H9 (cell line): ENCODE results near the gene UTP18. TPM values are rescaled to one million over a fixed set of nuclear protein-coding genes. Genes with fewer than 3 reads are reported as not detected.

Experiments used
- DNase-seq: peaks from one replicate; pipeline ENCODE4 v3.0.0-alpha.2; 2017
- H2AFZ ChIP-seq: one replicate; pipeline ENCODE4 v1.6.1; 2013; ENCODE audit warnings: mild to moderate bottlenecking, low read length, control low read depth, moderate library complexity
- H2AK5ac ChIP-seq: 2 replicates; pipeline ENCODE4 v1.6.1; 2013; ENCODE audit warnings: low read length, control low read depth, mixed read lengths; ENCODE audit not compliant: insufficient read length
- H2BK120ac ChIP-seq: one replicate; pipeline ENCODE4 v1.6.1; 2013; ENCODE audit warnings: low read depth, mild to moderate bottlenecking, low read length, control low read depth, inconsistent platforms; ENCODE audit not compliant: poor library complexity, severe bottlenecking
- H2BK12ac ChIP-seq: 2 replicates; pipeline ENCODE4 v1.6.1; 2013; ENCODE audit warnings: low read length, control low read depth, mixed read lengths, low read depth; ENCODE audit not compliant: insufficient read length
- H2BK15ac ChIP-seq: 2 replicates; pipeline ENCODE4 v1.6.1; 2013; ENCODE audit warnings: low read depth, low read length, control low read depth
- H2BK20ac ChIP-seq: one replicate; pipeline ENCODE4 v1.6.1; 2013; ENCODE audit warnings: low read depth, mild to moderate bottlenecking, low read length, control low read depth, inconsistent platforms; ENCODE audit not compliant: poor library complexity, severe bottlenecking
- H2BK5ac ChIP-seq: 2 replicates; pipeline ENCODE4 v1.6.1; 2013; ENCODE audit warnings: low read length, control low read depth, mixed read lengths; ENCODE audit not compliant: insufficient read length
- H3K14ac ChIP-seq: 2 replicates; pipeline ENCODE4 v1.6.1; 2013; ENCODE audit warnings: low read length, control low read depth; ENCODE audit not compliant: insufficient read depth
- H3K18ac ChIP-seq: 2 replicates; pipeline ENCODE4 v1.6.1; 2013; ENCODE audit warnings: low read depth, mild to moderate bottlenecking, mixed read lengths, low read length, control low read depth; ENCODE audit not compliant: insufficient read length
- H3K23ac ChIP-seq: 2 replicates; pipeline ENCODE4 v1.6.1; 2013; ENCODE audit warnings: low read length, control low read depth, mixed read lengths, low read depth; ENCODE audit not compliant: insufficient read length
- H3K23me2 ChIP-seq: 2 replicates; pipeline ENCODE4 v1.6.1; 2013; ENCODE audit warnings: low read depth, mild to moderate bottlenecking, mixed read lengths, low read length, control low read depth; ENCODE audit not compliant: insufficient read length, poor library complexity, severe bottlenecking
- H3K27ac ChIP-seq: 2 replicates; pipeline ENCODE4 v1.5.1; 2013; ENCODE audit warnings: low read length, control low read depth, mixed read lengths, low read depth; ENCODE audit not compliant: insufficient read length
- H3K27me3 ChIP-seq: 2 replicates; pipeline ENCODE4 v1.6.1; 2013; ENCODE audit warnings: low read length, control low read depth, inconsistent platforms; ENCODE audit not compliant: insufficient read depth
- H3K4ac ChIP-seq: 2 replicates; pipeline ENCODE4 v1.6.1; 2013; ENCODE audit warnings: low read depth, mild to moderate bottlenecking, control low read depth, inconsistent platforms, low read length, moderate library complexity
- H3K4me1 ChIP-seq: 2 replicates; pipeline ENCODE4 v1.6.1; 2013; ENCODE audit warnings: low read length, control low read depth, inconsistent platforms; ENCODE audit not compliant: insufficient read depth
- H3K4me2 ChIP-seq: 2 replicates; pipeline ENCODE4 v1.6.1; 2013; ENCODE audit warnings: low read length, control low read depth, mixed read lengths; ENCODE audit not compliant: insufficient read length, insufficient read depth
- H3K56ac ChIP-seq: 2 replicates; pipeline ENCODE4 v1.6.1; 2013; ENCODE audit warnings: low read depth, mild to moderate bottlenecking, mixed read lengths, low read length, control low read depth; ENCODE audit not compliant: insufficient read length
- H3K79me1 ChIP-seq: 2 replicates; pipeline ENCODE4 v1.6.1; 2013; ENCODE audit warnings: low read depth, mild to moderate bottlenecking, moderate library complexity, low read length, control low read depth, inconsistent platforms; ENCODE audit not compliant: insufficient read depth, poor library complexity, severe bottlenecking
- H3K79me2 ChIP-seq: 2 replicates; pipeline ENCODE4 v1.6.1; 2013; ENCODE audit warnings: low read length, control low read depth, inconsistent platforms; ENCODE audit not compliant: insufficient read depth
- H3K9ac ChIP-seq: 2 replicates; pipeline ENCODE4 v1.6.1; 2013; ENCODE audit warnings: low read length, control low read depth, mixed read lengths; ENCODE audit not compliant: insufficient read length; ENCODE audit errors: extremely low read depth
- H3K9me3 ChIP-seq: one replicate; pipeline ENCODE4 v1.6.1; 2013; ENCODE audit warnings: low read depth, low read length, inconsistent platforms; ENCODE audit not compliant: control insufficient read depth
- H3T11ph ChIP-seq: one replicate; pipeline ENCODE4 v1.6.1; 2013; ENCODE audit warnings: mild to moderate bottlenecking, low read length, control low read depth, inconsistent platforms
- H4K20me1 ChIP-seq: one replicate; pipeline ENCODE4 v1.6.1; 2013; ENCODE audit not compliant: control insufficient read depth, insufficient read length, insufficient read depth
- H4K5ac ChIP-seq: 2 replicates; pipeline ENCODE4 v1.6.1; 2013; ENCODE audit warnings: low read depth, mild to moderate bottlenecking, mixed read lengths, low read length, control low read depth; ENCODE audit not compliant: insufficient read length
- H4K8ac ChIP-seq: replicated peaks from 2 replicates; pipeline ENCODE4 v1.6.1; 2013; ENCODE audit warnings: low read length, control low read depth, mixed read lengths, low read depth; ENCODE audit not compliant: insufficient read length
- H4K91ac ChIP-seq: 2 replicates; pipeline ENCODE4 v1.6.1; 2013; ENCODE audit warnings: low read depth, mild to moderate bottlenecking, moderate library complexity, mixed read lengths, low read length, control low read depth; ENCODE audit not compliant: insufficient read length
- H3K27ac Mint-ChIP-seq, 3 experiments: 2 replicates in 2 of 3; 3 replicates in 1 of 3; pipeline ENCODE4 v1.8.0; 2020 to 2021; ENCODE audit warnings: mixed read lengths in 3 of 3, mild to moderate bottlenecking in 1 of 3, moderate library complexity in 1 of 3
- H3K27me3 Mint-ChIP-seq: 2 replicates; pipeline ENCODE4 v1.8.0; 2021; ENCODE audit warnings: low read depth, mild to moderate bottlenecking, moderate library complexity, mixed read lengths
- H3K36me3 Mint-ChIP-seq, 3 experiments: 2 replicates in 2 of 3; 3 replicates in 1 of 3; pipeline ENCODE4 v1.8.0; 2020 to 2021; ENCODE audit warnings: low read depth in 3 of 3, mixed read lengths in 3 of 3; ENCODE audit not compliant: insufficient read depth in 1 of 3
- H3K4me1 Mint-ChIP-seq, 2 experiments: 2 replicates each; pipeline ENCODE4 v1.8.0; 2020; ENCODE audit warnings: mixed read lengths in 2 of 2
- H3K4me3 Mint-ChIP-seq, 2 experiments: 2 replicates in 1 of 2; 3 replicates in 1 of 2; pipeline ENCODE4 v1.8.0; 2020 to 2021; ENCODE audit warnings: mild to moderate bottlenecking in 2 of 2, mixed read lengths in 2 of 2, moderate library complexity in 1 of 2
- H3K9me3 Mint-ChIP-seq, 2 experiments: 2 replicates in 1 of 2; 3 replicates in 1 of 2; pipeline ENCODE4 v1.8.0; 2020; ENCODE audit warnings: mild to moderate bottlenecking in 2 of 2, mixed read lengths in 2 of 2, moderate library complexity in 1 of 2
- CTCF ChIP-seq: fragments of 200-600 bp; sonication (generic); conservative IDR thresholded peaks from 3 replicates; pipeline ENCODE4 v1.8.0; 2021; ENCODE audit warnings: antibody characterized with exemption, mild to moderate bottlenecking
- WGBS: extraction: QIAGEN DNeasy Blood & Tissue Kit; methylation state at CpG from one replicate; pipeline ENCODE4 v1.1.7; 2013; ENCODE audit warnings: missing lambda C conversion rate, low lambda C conversion rate, mixed read lengths; ENCODE audit not compliant: insufficient read length; ENCODE audit errors: extremely low coverage; 5-methylcytosine and 5-hydroxymethylcytosine counted together
- total RNA-seq: library from RNA; stranded (reverse); gene quantifications from 2 replicates; pipeline ENCODE4 v1.2.1, GENCODE V29; 2021

The UTP18 gene
- total RNA-seq, 1 experiment from 2014 or later = 79.5 TPM

- no peak overlapping the region for H4K5ac ChIP-seq
- no peak overlapping the region for H2BK120ac ChIP-seq
- Mint-ChIP-seq H3K27me3 (no peaks in the 10 kb centered on the region), H3K9me3 (no peaks in the 10 kb centered on the region), H3K36me3 (no peaks in the 10 kb centered on the region), H3K4me1 (peaks cover 7 to 9% of the 10 kb centered on the region in 2 experiments; a peak in 3 of 4 replicates), H3K4me3 (no peak overlapping the region), H3K27ac (no peak overlapping the region)
- WGBS = no CpG with 5 or more reads among the region's 9 CpGs
- H3K4me2 ChIP-seq = no peak overlapping the region
- H3K9ac ChIP-seq = no peak overlapping the region
- no peak overlapping the region for H3K4ac ChIP-seq
- no peak overlapping the region for H4K91ac ChIP-seq
- no peak overlapping the region for H2AK5ac ChIP-seq
- no peak overlapping the region for H4K8ac ChIP-seq
- H3K79me1 ChIP-seq = no peaks in the 10 kb centered on the region
- H3K27me3 ChIP-seq = no peaks in the 10 kb centered on the region; the same call in 1 of the 2 replicates
- no peak overlapping the region for H3K56ac ChIP-seq
- H2BK15ac ChIP-seq = no peak overlapping the region
- H3T11ph ChIP-seq = no peak overlapping the region
- no peaks in the 10 kb centered on the region for H3K23me2 ChIP-seq
- no peak overlapping the region for H3K14ac ChIP-seq
- H2AFZ ChIP-seq = no peak overlapping the region
- no peak overlapping the region for H2BK5ac ChIP-seq
- H4K20me1 ChIP-seq = no peaks in the 10 kb centered on the region
- H2BK20ac ChIP-seq = no peak overlapping the region
- no peaks in the 10 kb centered on the region for H3K4me1 ChIP-seq
- no peak overlapping the region for H3K27ac ChIP-seq
- no peak for DNase-seq
- no peak overlapping the region for H3K23ac ChIP-seq
- H3K18ac ChIP-seq = no peak overlapping the region
- no peak overlapping the region for H2BK12ac ChIP-seq
- no peaks in the 10 kb centered on the region for H3K9me3 ChIP-seq
- no peak for TF ChIP-seq CTCF
- H3K79me2 ChIP-seq = no peaks in the 10 kb centered on the region
Observed at GRCh38 chr17:51346218-51346982, 86.1 kb downstream of the UTP18 start.

Other genes starting within 250 kb of the UTP18 start
- gene SPAG9, start 139.7 kb upstream of the UTP18 start, total RNA-seq = 49.7 and 54.3 TPM in 2 replicates
- 206 and 220 TPM in 2 replicates for gene NME1, start 107.0 kb upstream of the UTP18 start, total RNA-seq
- 811 and 819 TPM in 2 replicates for gene NME2, start 94.1 kb upstream of the UTP18 start, total RNA-seq
- gene MBTD1, start 497 bp upstream of the UTP18 start, total RNA-seq = 46.0 and 49.6 TPM in 2 replicates